ENCODE results near the gene EFCAB11.

- TF ChIP-seq BACH2 (CRISPR knock-in tag; IDR thresholded peaks at IDR 0.05; ENCODE audit: borderline replicate concordance) (no peak), CSDC2 (CRISPR knock-in tag; IDR thresholded peaks at IDR 0.05) (no peak), GLIS3 (CRISPR knock-in tag; IDR thresholded peaks at IDR 0.05) (no peak), ZNF70 (CRISPR knock-in tag; IDR thresholded peaks at IDR 0.05) (no peak), ZFP30 (CRISPR knock-in tag; IDR thresholded peaks at IDR 0.05) (no peak), ISL1 (CRISPR knock-in tag; IDR thresholded peaks at IDR 0.05) (no peak), CREB5 (CRISPR knock-in tag; IDR thresholded peaks at IDR 0.05; ENCODE audit: low read depth) (no peak), ARNTL (CRISPR knock-in tag; IDR thresholded peaks at IDR 0.05; ENCODE audit: borderline replicate concordance, low read depth) (no peak), CSRNP3 (CRISPR knock-in tag; IDR thresholded peaks at IDR 0.05) (no peak)
Observed at GRCh38 chr14:90003526-90004307, 49.2 kb upstream of the EFCAB11 start.
